CD4-positive, alpha-beta T cell treated with Interferon gamma for 1 hour (primary cell): ENCODE results near the gene SLC38A9.

Experiments used
- DNase-seq: peaks from one replicate; pipeline ENCODE4 v3.0.0-alpha.2; 2020

Gene SLC38A9

DNA sequence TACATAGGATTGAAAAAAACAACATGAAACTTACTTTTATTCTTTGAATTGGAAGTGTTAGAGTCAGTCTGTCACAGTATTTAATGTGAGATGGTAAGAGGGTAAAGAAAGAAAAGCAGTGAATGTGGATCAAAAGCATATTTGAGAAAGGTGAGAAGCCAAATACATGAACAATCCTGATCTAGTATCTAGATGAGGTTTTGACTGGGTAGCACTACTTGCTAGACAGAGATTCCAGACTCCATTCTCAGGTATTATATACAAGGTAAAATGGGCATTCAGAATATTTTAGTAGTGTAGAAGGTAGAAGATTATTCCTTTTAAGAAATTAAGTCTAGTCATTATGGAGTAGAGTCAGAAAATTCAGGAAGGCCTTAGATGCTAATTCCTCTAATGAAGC is 62.2 kb downstream of the SLC38A9 start:
- no peak for DNase-seq

DNA sequence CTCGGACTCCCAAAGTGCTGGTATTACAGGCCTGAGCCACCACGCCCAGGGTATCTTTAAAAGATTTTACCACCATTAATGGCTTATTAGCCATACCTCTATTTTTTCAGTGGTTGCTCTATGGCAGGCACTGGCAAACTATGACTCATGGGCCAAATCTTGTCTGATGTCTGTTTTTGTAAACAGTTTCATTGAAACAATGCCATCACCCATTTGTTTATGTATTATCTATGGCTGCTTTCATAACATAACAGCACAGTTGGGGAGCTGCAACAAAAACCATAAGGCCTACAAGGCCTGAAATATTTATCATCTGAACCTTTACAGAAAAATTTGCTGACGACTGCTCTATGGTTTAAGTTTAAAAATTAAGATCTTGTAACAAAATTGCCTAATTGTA is 66.8 kb downstream of the SLC38A9 start:
- DNase-seq = no peak

DNA sequence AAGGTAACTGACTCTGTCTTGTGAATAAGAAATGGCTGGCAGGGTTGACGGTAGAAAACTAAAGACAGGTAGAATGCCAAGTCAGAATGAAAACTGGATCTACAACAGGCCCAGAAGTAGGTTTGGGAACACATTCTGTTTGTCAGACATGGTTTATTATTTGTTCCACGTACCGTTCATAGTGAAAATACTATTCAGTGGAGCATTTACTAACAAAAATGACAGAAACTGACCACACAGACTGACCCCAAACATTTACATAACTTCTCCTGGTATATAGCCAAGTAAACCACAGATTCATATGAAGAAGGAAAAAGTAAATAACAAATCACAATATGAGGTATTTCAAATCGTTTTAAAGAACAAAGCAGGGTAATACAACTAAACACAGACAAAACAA is 73.7 kb downstream of the SLC38A9 start:
- DNase-seq = no peak

DNA sequence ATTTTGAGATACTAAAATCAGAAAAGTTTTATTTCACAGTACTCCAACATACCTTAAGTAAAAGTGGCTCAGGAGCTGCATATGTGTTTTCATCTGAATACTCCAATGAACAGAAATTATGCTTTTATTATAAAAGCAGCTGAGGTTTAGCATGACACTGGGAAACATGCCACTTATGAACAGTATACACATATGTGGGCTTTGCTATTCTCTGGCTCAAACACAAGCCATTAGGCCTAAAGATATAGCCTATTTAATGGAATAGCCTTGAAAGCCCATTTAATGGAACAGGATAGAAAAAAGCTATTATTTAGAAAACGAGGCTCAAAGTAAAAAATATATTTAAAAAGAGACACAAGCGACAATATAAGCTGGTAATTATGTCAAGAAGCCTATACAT is 74.1 kb downstream of the SLC38A9 start:
- no peak for DNase-seq

DNA sequence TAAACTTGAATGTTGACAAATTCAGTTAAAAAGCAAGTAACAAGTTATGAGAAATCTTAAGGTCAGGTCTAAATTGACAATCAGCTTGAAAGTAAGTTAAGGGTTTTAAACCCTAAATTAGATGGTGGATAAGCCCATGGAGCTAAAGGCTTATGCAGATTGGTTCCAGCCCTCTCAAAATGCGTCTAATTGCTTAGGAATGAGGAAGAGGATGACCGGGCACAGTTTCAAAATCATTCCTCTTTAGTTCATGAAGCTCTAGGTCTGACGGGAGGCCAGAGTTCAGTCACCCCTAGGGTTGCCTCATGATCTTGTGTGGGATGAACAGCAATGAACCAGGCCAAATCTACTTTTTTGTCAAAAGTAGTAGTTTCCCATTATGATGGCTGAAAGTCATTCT is 75.4 kb downstream of the SLC38A9 start:
- DNase-seq = no peak

DNA sequence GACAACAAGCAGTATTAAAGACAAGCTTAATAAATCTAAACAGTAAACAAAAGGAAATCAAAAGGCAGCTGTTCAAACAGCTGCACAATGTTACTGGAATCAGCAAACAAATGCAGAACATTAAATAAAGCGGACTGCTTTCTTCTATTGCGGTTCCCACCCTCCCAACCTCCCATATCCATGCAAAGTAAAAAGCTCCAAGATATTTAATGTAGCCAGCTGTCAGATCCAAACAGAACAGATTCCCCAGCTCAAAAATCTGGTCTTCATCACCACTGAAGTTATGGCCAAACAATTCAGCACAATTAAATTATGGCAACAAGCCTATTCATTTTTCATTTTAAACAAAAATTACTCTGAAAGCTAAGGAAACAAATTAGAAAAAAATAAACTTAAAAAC is 75.9 kb downstream of the SLC38A9 start:
- DNase-seq = no peak

DNA sequence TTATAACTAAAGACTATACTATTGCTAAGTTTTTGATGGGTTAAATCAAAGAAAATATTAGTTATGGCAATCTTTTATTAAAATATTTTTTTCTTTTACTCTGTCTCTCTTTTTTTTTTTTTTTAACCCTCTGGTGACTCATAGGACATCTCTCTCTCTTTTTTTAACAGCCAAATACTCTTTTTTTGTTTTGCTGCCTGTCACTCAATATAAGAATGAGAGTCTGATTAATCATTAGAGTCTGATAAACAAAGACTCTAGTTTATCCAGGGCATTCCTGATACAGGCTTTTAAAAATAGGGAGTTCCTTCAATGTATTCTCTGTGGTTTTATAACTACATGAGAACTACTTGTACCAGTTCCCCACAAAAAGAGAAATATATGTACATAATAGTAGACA is 77.3 kb downstream of the SLC38A9 start:
- no peak for DNase-seq

DNA sequence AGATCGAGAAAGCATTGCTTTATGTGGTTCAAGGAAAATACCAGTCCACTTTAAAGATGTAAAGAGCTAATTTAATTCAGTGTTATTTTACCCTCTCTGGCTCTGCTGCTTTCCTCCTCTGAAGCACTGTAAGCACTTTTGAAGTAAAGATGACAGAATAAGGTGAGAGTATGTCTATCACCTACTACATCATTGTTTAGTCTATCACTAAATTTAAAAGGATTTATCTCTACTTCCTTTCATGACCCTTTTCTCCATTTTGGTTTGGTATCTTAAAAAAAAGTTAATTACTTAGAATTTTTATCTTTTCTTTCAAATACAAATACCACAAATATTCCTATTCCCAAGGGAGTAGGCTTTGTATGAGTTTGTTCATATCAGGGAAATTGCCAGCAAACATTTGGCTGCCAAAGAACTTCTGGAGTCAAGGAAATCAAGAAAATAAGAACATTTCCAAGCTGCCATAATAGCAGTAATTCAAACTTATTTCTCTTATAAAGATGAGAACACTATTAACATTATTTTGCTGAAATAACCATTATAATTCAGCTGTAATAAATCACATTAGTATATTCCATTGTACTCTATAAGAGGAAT is 77.8 kb downstream of the SLC38A9 start:
- DNase-seq = no peak

DNA sequence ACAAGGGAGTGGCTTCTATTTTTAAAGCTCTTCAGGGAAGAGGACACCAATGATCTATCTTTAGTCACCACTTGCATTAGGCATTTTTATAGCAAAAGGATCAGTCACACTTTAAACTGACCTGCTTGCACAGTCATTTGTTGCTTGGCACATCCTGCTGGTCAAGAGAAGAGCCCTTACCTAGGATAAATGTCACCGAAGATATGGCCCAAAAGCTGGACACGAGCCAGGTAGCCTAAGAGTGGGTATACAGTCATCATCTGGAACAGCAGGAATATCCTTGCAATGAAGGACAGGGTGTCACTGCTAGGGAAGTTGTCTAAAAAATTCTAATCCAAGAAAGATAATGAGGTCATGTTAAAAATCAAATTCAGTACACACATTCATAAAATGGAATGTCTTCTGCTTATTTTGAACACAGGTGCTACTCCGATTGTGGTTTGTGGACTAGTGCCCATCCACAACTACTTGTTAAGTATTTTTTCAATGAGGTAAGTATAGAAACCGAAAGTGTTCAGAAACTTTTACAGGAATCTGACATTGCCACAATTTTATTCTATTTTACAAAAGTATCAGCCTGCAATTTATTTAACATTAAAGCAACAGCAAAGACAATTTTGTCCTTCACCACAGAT is 78.4 kb downstream of the SLC38A9 start:
- DNase-seq = no peak

DNA sequence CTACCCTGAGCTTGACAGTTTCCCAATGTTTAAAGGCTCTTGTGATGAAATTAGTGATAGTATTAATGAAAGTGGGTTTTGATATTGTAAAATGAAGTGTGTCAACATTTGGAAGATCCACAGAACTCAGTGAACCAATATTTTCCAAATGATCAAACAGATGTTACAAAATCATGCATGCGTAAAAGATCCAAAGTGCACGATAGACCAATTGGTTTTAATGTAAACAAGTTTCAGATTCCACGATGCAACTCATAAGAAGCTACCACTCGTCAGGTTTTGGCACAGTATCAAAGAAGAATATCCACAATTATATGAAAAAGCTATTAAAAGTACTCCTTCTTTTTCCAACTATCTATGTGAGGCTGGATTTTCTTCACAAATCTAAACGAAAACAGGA is 82.3 kb downstream of the SLC38A9 start:
- no peak for DNase-seq

DNA sequence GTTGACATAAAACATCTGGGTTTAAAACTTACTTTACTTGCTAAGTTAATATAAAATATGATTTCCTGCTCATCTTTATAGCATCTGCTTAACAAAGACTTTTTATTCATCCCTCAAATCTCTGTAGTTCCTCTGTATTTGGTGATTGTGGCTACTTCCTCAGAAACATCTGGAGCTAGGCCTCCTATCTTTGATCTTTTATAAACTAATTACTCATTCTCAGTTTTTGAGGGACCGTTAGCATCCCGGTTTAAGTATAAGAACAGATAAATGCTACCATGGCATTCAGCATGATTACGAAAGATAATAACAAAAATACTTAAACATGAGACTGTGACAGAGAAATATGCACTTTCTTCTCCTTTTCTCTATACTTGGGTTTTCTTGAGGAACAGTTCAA is 85.3 kb downstream of the SLC38A9 start:
- no peak for DNase-seq

DNA sequence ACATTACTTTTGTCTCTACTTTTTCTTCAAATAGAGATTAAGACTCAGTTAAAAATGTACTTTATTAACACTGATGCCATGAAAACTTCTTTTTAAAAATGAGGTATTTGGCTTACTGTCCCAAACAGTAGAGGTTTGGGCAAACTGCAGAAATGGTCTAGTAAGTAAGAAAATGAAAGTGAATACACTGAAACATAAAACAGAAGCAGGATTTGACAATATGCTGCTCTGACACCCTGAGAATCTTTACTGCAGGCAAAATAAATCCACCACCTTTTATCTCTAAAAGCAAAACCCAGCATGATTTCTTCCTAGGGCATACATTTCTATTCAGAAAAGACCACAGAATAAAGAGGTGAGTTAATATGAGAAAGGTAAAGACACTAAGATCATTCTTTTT is 86.2 kb downstream of the SLC38A9 start:
- no peak for DNase-seq

DNA sequence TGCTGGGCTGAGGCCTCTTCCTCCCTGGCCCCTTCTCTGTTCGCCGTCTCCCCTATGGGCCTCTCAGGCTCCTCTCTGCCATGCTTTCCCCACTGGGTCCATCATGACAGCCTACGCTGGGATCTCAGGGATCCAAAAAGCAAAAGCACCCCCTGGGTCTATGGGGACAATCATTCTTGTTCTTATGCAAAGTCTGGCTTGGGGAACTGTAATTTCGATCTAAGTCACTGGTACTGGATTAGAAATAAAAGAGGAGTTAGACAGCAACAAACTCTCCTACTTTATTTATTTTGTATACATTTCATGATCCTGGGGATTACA is 86.6 kb downstream of the SLC38A9 start:
- no peak for DNase-seq

DNA sequence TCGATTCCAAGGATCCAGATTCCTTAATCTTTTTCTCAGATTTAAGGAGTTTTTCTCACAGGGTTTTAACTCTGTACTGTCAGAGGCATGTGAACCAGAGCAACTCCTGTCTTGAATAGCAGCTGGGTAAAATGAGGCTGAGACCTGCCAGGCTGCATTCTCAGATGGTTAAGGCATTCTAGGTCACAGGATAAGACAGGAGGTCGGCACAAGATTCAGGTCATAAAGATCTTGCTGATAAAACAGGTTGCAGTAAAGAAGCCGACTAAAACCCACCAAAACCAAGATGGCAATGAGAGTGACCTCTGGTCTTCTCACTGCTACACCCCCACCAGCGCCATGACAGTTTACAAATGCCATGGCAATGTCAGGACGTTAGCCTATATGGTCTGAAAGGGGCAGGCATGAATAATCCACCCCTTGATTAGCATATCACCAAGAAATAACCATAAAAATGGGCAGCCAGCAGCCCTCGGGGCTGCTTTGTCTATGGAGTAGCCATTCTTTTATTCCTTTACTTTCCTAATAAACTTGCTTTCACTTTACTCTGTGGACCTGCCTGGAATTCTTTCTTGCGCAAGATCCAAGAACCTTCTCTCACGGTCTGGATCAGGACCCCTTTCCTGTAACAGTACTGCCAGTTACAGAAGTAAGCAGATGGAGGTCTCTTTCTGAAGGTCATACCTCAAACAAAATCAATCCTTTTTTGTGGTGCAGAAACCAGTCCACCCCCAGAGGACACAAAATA is 87.1 kb downstream of the SLC38A9 start:
- no peak for DNase-seq

DNA sequence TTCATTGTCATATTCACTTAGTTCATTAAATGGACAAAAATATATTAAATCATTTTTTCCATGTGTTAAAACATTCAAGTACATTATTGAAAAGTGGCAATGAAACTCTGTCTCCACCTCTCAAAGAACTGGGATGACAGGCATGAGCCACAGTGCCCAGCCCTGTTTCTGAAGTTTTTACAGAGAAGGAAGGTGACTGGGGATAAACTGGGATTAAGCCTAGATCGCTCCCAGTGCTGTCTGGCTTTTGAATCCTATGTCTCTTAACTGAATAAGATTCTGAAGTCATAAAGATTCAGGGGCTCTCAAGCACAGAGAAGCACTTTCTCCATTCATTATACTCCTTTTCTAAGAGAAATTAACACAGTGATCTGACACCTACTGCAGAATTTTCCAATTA is 88.3 kb downstream of the SLC38A9 start:
- no peak for DNase-seq

DNA sequence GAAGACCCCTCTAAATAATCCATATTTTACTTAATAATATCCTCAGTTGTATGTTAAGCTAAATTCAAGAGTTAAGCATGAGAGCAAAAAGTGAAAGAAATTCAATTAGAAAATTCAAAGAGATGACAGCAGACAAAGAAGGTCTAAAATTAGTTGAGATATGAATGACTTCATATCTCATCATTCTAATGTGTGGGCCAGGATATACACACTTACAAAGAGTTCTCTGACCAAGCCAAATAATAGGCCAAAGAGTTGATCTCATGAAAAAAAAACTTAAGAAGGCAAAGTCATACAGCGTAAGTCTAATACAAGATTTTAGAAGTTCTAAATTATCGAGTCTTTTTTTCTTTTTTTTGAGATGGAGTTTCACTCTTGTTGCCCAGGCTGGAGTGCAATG is 89.7 kb downstream of the SLC38A9 start:
- no peak for DNase-seq

DNA sequence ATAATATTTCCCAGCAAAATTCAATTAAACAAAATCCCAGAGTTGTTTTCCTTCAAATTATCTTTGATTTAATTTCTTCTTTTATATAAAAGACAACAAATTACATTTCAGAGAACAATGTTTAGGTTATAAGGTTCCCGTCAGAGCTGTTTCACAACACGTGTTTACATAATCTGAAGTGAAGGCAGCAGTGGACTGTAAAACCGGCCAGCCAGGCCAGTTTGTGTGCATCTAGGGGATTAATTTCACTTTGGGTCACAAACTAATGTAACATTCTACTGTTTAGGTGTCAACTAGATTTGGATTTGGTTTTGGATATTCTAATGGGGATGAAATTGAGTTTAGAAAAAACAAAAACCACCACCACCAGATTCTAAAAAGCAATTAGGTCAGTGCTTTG is 90.9 kb downstream of the SLC38A9 start:
- DNase-seq = no peak

DNA sequence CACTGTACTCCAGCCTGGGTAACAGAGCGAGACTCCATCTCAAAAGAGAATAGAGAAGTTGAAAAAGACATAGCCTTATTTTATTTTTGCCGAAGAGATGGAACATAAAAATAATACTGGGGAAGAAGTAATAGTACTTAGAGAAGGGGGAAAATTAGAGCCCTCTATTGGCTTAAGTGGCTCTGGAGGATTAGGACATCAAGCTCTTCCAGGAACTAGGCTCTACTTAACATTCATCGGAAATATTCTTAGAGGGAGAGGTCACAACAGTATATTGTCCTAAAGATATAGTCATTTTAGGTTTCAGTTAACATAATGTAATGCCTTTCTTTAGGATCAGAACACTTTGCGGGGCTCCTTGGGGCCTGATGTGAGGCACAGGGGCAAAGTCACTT is 91.4 kb downstream of the SLC38A9 start:
- no peak for DNase-seq

DNA sequence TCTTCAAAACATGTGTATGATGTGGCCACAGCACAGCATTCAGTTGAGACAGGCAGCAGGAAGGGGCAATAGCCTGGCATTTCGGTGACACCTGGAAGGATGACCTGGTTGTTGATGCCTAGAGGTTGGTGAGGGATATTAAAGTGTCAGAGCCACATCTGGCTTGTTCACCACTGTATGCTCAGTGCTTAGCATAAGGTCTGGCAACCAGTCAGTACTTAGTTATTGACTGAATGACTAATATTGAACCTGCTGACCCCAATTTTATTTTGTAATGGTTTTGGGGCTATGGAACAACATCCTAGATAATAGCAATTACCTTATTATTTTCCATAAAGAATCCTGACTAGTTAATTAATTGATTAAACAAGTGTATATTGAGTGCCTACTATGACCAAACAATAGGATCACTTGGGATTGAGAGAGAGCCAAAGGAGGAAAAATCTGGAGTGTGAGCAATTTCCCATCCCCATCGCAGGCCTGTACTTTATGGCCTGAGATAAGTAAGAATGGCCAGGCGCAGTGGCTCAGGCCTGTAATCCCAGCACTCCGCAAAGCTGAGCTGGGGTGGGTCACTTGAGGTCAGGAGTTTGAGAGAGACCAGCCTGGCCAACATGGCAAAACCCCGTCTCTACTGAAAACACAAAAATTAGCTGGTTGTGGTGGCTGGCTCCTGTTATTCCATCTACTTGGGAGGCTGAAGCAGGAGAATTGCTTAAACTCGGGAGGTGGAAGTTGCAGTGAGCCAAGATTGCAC is 91.9 kb downstream of the SLC38A9 start:
- no peak for DNase-seq

DNA sequence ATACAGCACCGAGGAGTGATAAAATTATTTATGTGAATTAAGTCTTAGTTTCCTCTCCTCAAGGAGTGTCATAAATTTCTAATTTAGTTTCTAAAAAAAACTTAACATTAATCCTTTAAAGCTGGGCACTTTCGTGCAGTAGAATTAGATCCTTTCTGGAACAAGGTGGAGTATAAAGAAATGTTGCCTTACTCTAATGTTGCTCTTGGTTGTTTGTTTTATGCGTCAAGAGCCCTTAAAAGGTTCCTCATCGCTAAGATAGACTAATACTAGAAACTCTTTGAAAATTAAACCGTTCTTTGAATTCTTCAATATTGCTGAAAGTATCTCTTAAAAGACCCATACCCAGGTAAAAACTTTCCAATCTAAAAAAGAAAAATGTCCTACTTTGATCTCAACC is 93.8 kb downstream of the SLC38A9 start:
- DNase-seq = no peak

DNA sequence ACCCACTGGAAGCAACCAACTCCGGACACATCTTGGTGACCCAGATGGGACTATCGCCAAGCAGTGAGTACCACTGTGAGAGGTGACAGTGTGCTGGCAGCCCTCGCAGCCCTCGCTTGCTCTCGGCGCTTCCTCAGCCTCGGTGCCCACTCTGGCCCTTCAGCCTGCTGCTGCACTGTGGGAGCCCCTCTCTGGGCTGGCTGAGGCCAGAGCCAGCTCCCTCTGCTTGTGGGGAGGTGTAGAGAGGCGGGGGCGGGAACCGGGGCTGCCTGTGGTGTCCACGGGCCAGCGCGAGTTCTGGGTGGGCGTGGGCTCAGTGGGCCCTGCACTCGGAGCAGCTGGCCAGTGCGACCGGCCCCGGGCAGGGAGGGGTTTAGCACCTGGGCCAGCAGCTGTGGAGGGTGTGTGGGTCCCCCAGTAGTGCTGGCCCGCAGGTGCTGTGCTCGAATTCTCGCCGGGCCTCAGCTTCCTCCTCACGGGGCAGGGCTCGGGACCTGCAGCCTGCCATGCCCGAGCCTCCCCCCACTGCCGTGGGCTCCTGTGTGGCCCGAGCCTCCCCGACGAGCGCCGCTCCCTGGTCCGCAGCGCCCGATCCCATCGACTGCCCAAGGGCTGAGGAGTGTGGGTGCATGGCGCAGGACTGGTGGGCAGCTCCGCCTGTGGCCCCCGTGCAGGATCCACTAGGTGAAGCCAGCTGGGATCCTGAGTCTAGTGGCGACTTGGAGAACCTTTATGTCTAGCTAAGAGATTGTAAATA is 98.8 kb downstream of the SLC38A9 start:
- DNase-seq = no peak

DNA sequence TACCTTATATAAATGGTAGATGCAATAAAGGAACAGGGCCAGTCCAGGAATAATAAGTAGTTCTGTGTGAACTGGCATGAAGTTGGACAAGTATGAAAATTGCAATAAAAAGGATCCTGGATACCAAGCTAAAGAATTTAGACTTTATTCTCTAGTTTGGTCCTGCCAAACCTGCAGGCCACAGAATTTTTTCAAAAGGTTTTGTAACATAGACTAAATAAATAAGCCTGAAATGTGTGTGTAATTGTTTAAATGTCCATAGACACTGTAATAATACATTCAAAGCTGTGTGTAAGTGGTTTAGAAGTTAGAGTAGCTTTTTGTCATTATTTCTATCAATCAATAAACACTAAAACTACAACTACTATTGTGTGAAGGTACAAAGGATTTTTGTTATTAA is 101.6 kb downstream of the SLC38A9 start:
- no peak for DNase-seq

DNA sequence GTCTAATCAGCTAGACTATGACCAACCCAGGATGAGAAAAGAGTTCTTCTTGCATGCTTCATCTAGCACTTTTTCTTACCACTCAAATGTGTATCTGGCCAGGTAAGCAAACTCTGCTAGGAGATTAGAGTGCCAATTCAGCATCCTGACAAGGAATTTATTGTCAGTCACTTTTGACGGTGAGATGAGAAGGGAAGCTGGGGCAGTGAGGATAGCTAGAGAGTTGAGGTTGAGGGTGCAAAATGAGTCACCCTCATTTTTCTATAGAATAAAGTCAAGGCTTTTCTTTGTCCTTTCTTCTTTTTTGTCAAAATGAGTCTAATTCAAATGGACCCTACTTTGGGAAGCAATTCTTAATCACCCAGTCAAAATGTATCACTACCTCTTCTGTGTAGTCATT is 102.7 kb downstream of the SLC38A9 start:
- no peak for DNase-seq
